NB4 (cell line): Measurements from ENCODE around the gene COLQ.

ENCODE experiments used
- DNase-seq: peaks from one replicate; pipeline ENCODE4 v3.0.0; 2010; ENCODE audit warnings: low read depth
- H3K4me3 ChIP-seq: one replicate; pipeline ENCODE4 v1.5.1; 2011; ENCODE audit warnings: mild to moderate bottlenecking, low read depth, low read length, moderate library complexity
- CTCF ChIP-seq: IDR thresholded peaks from one replicate; pipeline ENCODE4 v1.5.1; 2012; ENCODE audit warnings: low read depth, low read length
- MAX ChIP-seq: IDR thresholded peaks from 2 replicates; pipeline ENCODE4 v1.6.1; 2011; ENCODE audit warnings: low read depth, low read length
- POLR2A ChIP-seq: IDR thresholded peaks from 2 replicates; pipeline ENCODE4 v1.6.1; 2011; ENCODE audit warnings: mild to moderate bottlenecking; ENCODE audit not compliant: insufficient read length; ENCODE audit errors: extremely low read depth

Gene COLQ

GRCh38 chr3:15401936-15402335, 119.6 kb downstream of the COLQ start:
- TF ChIP-seq POLR2A (no peak), CTCF (no peak), MAX (no peak)
- DNase-seq: no peak
- H3K4me3 ChIP-seq: no peak overlapping the region
